HepG2 (cell line): ENCODE results near the gene CCDC17. TPM values are rescaled to one million over a fixed set of nuclear protein-coding genes. Genes with fewer than 3 reads are reported as not detected.

Experiments used
- CCDC6 ChIP-seq: sonication (generic); formaldehyde crosslinking; IDR thresholded peaks from 2 replicates; pipeline ENCODE4 v1.8.1; 2022; ENCODE audit warnings: mild to moderate bottlenecking, missing genetic modification reagents, moderate library complexity
- ELF1 ChIP-seq: sonication (generic); formaldehyde crosslinking; IDR thresholded peaks from 2 replicates; pipeline ENCODE4 v1.4.0; 2020; ENCODE audit warnings: missing genetic modification reagents
- FIP1L1 ChIP-seq: fragments of 200-400 bp; formaldehyde crosslinking; IDR thresholded peaks from 2 replicates; pipeline ENCODE4 v1.6.1; 2018; ENCODE audit warnings: low read depth, mild to moderate bottlenecking, low read length, moderate library complexity, borderline replicate concordance; ENCODE audit not compliant: insufficient read depth
- JUNB ChIP-seq: sonication (generic); formaldehyde crosslinking; IDR thresholded peaks from 2 replicates; pipeline ENCODE4 v1.8.0; 2022; ENCODE audit warnings: missing genetic modification reagents, mild to moderate bottlenecking, borderline replicate concordance
- KDM2A ChIP-seq: sonication (generic); formaldehyde crosslinking; IDR thresholded peaks from 2 replicates; pipeline ENCODE4 v1.4.0; 2020; ENCODE audit warnings: low read depth, missing genetic modification reagents, borderline replicate concordance
- LCORL ChIP-seq, 2 experiments: fragments of 450-650 bp in 1 of 2; sonication (generic) in 1 of 2; formaldehyde crosslinking in 1 of 2; IDR thresholded peaks; 2 replicates each; pipeline versions ENCODE4 v1.5.0 to v1.6.1; 2017 to 2020; ENCODE audit warnings: antibody characterized with exemption in 1 of 2, missing genetic modification reagents in 1 of 2
- MBNL3 ChIP-seq: fragments of 250-450 bp; sonication (Bioruptor Pico); conservative IDR thresholded peaks from 2 replicates; pipeline ENCODE4 v1.8.0; 2022; ENCODE audit warnings: mild to moderate bottlenecking, inconsistent platforms
- PCBP2 ChIP-seq: fragments of 200-400 bp; formaldehyde crosslinking; optimal IDR thresholded peaks from 2 replicates; pipeline ENCODE3; 2018; ENCODE audit warnings: low read length, low read depth; ENCODE audit not compliant: poor library complexity, severe bottlenecking
- RCOR2 ChIP-seq: IDR thresholded peaks from 2 replicates; pipeline ENCODE4 v1.6.1; 2016; ENCODE audit warnings: missing biosample characterization, missing genetic modification reagents
- ZBTB1 ChIP-seq: sonication (generic); formaldehyde crosslinking; IDR thresholded peaks from 2 replicates; pipeline ENCODE4 v1.4.0; 2020; ENCODE audit warnings: missing genetic modification reagents, borderline replicate concordance
- ZFP36L1 ChIP-seq: sonication (generic); formaldehyde crosslinking; IDR thresholded peaks from 2 replicates; pipeline ENCODE4 v1.8.0; 2022; ENCODE audit warnings: mild to moderate bottlenecking, missing genetic modification reagents, moderate library complexity
- ZFP36L2 ChIP-seq: sonication (generic); formaldehyde crosslinking; IDR thresholded peaks from 2 replicates; pipeline ENCODE4 v1.4.0; 2020; ENCODE audit warnings: missing genetic modification reagents
- ZNF232 ChIP-seq: sonication (generic); formaldehyde crosslinking; IDR thresholded peaks from 2 replicates; pipeline ENCODE4 v1.4.0; 2020; ENCODE audit warnings: missing genetic modification reagents, borderline replicate concordance
- ZNF253 ChIP-seq: sonication (generic); formaldehyde crosslinking; IDR thresholded peaks from 2 replicates; pipeline ENCODE4 v1.8.0; 2022; ENCODE audit warnings: mild to moderate bottlenecking, missing genetic modification reagents, borderline replicate concordance
- ZNF678 ChIP-seq: sonication (generic); formaldehyde crosslinking; IDR thresholded peaks from 2 replicates; pipeline ENCODE4 v1.4.0; 2020; ENCODE audit warnings: mild to moderate bottlenecking, missing genetic modification reagents
- polyA plus RNA-seq, 8 experiments: library from polyadenylated mRNA; depleted of rRNA in 3 of 8; stranded (reverse) in 7 of 8; unstranded in 1 of 8; fragments of >200 nt; fragmentation: Illumina TruSeq in 4 of 8; extraction: Trizol in 4 of 8; gene quantifications; 2 replicates each; pipeline versions ENCODE4 v1.2.1 to v1.2.3, GENCODE V29; 2011 to 2016; ENCODE audit warnings: low read depth in 4 of 8, missing spikeins in 1 of 8, mixed read lengths in 1 of 8; ENCODE audit not compliant: insufficient read depth in 1 of 8
- total RNA-seq, 5 experiments: library from RNA; depleted of rRNA; stranded (reverse); fragments of >200 nt; fragmentation: Illumina TruSeq; extraction: Trizol; gene quantifications; 2 replicates each; pipeline ENCODE4 v1.2.3, GENCODE V29; 2016; ENCODE audit warnings: low read depth in 1 of 5
- TF ChIP-seq, protein P1 (sequence below): sonication (generic); formaldehyde crosslinking; IDR thresholded peaks from 2 replicates; pipeline ENCODE4 v1.5.0; 2020; ENCODE audit warnings: missing genetic modification reagents
- TF ChIP-seq, protein P2 (sequence below): sonication (generic); formaldehyde crosslinking; IDR thresholded peaks from 2 replicates; pipeline ENCODE4 v1.8.0; 2022; ENCODE audit warnings: mild to moderate bottlenecking, missing genetic modification reagents
- TF ChIP-seq, protein P3 (sequence below): sonication (generic); formaldehyde crosslinking; IDR thresholded peaks from 2 replicates; pipeline ENCODE4 v1.4.0; 2020; ENCODE audit warnings: missing genetic modification reagents, mild to moderate bottlenecking, borderline replicate concordance
- TF ChIP-seq, protein P4 (sequence below): sonication (generic); formaldehyde crosslinking; IDR thresholded peaks from 2 replicates; pipeline ENCODE4 v1.4.0; 2020; ENCODE audit warnings: missing genetic modification reagents
- TF ChIP-seq, protein P5 (sequence below): sonication (generic); formaldehyde crosslinking; IDR thresholded peaks from 2 replicates; pipeline ENCODE4 v1.4.0; 2020; ENCODE audit warnings: missing genetic modification reagents
- TF ChIP-seq, protein P6 (sequence below): sonication (generic); formaldehyde crosslinking; IDR thresholded peaks from 2 replicates; pipeline ENCODE4 v1.5.1; 2020; ENCODE audit warnings: mild to moderate bottlenecking, missing genetic modification reagents, borderline replicate concordance
- TF ChIP-seq, protein P7 (sequence below): sonication (generic); formaldehyde crosslinking; IDR thresholded peaks from 2 replicates; pipeline ENCODE4 v1.4.0; 2020; ENCODE audit warnings: missing genetic modification reagents

CCDC17 gene
- total and polyA plus RNA-seq, 2 of the 13 experiments (the other 11 are each of a cell fraction or from before 2014, with no cell fraction given): 1.5 to 3.3 TPM

DNA sequence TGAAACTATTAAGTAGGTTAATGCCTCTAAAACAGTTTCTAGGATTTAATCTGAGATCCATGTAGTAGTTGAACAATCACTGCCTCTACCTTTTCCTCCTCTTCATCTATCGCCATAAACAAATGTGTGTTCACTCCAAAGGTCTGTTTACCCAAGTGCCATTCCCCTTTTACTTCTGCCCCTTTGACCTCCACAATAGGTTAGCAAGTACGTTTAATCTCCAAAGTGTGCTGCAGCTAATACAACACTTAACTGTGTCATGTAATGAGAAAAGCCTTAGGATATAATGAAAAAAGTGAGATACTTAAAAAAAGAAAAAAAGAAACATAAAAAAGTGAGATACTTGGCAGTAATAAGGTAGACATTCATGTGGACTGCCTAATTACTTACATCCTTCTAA lies 34.3 kb upstream of the CCDC17 start (continued):
- TF ChIP-seq, protein P1, sequence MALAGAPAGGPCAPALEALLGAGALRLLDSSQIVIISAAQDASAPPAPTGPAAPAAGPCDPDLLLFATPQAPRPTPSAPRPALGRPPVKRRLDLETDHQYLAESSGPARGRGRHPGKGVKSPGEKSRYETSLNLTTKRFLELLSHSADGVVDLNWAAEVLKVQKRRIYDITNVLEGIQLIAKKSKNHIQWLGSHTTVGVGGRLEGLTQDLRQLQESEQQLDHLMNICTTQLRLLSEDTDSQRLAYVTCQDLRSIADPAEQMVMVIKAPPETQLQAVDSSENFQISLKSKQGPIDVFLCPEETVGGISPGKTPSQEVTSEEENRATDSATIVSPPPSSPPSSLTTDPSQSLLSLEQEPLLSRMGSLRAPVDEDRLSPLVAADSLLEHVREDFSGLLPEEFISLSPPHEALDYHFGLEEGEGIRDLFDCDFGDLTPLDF (CRISPR knock-in tag): no peak
- TF ChIP-seq KDM2A: no peak
- no peak for TF ChIP-seq ZFP36L1 (CRISPR knock-in tag)
- TF ChIP-seq PCBP2: no peak
- TF ChIP-seq LCORL (IDR thresholded peaks at IDR 0.05): no peak
- no peak for TF ChIP-seq LCORL (CRISPR knock-in tag; IDR thresholded peaks at IDR 0.05)
- TF ChIP-seq ZBTB1 (CRISPR knock-in tag): no peak
- no peak for TF ChIP-seq ZFP36L2 (CRISPR knock-in tag)
- TF ChIP-seq, protein P2, sequence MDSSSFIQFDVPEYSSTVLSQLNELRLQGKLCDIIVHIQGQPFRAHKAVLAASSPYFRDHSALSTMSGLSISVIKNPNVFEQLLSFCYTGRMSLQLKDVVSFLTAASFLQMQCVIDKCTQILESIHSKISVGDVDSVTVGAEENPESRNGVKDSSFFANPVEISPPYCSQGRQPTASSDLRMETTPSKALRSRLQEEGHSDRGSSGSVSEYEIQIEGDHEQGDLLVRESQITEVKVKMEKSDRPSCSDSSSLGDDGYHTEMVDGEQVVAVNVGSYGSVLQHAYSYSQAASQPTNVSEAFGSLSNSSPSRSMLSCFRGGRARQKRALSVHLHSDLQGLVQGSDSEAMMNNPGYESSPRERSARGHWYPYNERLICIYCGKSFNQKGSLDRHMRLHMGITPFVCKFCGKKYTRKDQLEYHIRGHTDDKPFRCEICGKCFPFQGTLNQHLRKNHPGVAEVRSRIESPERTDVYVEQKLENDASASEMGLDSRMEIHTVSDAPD: no peak
- TF ChIP-seq ZNF232 (CRISPR knock-in tag): no peak
- no peak for TF ChIP-seq ELF1 (CRISPR knock-in tag)
- TF ChIP-seq ZNF253 (CRISPR knock-in tag): no peak
- TF ChIP-seq CCDC6: no peak
- TF ChIP-seq MBNL3 (CRISPR knock-in tag): no peak
- TF ChIP-seq, protein P3, sequence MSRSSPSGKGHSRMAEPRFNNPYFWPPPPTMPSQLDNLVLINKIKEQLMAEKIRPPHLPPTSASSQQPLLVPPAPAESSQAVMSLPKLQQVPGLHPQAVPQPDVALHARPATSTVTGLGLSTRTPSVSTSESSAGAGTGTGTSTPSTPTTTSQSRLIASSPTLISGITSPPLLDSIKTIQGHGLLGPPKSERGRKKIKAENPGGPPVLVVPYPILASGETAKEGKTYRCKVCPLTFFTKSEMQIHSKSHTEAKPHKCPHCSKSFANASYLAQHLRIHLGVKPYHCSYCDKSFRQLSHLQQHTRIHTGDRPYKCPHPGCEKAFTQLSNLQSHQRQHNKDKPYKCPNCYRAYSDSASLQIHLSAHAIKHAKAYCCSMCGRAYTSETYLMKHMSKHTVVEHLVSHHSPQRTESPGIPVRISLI (CRISPR knock-in tag): no peak
- TF ChIP-seq, protein P4, sequence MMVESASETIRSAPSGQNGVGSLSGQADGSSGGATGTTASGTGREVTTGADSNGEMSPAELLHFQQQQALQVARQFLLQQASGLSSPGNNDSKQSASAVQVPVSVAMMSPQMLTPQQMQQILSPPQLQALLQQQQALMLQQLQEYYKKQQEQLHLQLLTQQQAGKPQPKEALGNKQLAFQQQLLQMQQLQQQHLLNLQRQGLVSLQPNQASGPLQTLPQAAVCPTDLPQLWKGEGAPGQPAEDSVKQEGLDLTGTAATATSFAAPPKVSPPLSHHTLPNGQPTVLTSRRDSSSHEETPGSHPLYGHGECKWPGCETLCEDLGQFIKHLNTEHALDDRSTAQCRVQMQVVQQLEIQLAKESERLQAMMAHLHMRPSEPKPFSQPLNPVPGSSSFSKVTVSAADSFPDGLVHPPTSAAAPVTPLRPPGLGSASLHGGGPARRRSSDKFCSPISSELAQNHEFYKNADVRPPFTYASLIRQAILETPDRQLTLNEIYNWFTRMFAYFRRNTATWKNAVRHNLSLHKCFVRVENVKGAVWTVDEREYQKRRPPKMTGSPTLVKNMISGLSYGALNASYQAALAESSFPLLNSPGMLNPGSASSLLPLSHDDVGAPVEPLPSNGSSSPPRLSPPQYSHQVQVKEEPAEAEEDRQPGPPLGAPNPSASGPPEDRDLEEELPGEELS (CRISPR knock-in tag): peak; percentile 92
- TF ChIP-seq, protein P5, sequence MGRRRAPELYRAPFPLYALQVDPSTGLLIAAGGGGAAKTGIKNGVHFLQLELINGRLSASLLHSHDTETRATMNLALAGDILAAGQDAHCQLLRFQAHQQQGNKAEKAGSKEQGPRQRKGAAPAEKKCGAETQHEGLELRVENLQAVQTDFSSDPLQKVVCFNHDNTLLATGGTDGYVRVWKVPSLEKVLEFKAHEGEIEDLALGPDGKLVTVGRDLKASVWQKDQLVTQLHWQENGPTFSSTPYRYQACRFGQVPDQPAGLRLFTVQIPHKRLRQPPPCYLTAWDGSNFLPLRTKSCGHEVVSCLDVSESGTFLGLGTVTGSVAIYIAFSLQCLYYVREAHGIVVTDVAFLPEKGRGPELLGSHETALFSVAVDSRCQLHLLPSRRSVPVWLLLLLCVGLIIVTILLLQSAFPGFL (CRISPR knock-in tag): no peak
- TF ChIP-seq JUNB (CRISPR knock-in tag): no peak
- TF ChIP-seq RCOR2 (CRISPR knock-in tag): peak; percentile 81; the same call in 1 of the 2 replicates
- TF ChIP-seq FIP1L1: no peak
- TF ChIP-seq, protein P6, sequence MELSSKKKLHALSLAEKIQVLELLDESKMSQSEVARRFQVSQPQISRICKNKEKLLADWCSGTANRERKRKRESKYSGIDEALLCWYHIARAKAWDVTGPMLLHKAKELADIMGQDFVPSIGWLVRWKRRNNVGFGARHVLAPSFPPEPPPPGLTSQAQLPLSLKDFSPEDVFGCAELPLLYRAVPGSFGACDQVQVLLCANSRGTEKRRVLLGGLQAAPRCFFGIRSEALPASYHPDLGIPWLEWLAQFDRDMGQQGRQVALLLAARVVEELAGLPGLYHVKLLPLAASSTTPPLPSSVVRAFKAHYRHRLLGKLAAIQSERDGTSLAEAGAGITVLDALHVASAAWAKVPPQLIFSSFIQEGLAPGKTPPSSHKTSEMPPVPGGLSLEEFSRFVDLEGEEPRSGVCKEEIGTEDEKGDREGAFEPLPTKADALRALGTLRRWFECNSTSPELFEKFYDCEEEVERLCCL (CRISPR knock-in tag): no peak
- TF ChIP-seq, protein P7, sequence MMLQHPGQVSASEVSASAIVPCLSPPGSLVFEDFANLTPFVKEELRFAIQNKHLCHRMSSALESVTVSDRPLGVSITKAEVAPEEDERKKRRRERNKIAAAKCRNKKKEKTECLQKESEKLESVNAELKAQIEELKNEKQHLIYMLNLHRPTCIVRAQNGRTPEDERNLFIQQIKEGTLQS (CRISPR knock-in tag): no peak
- no peak for TF ChIP-seq ZNF678 (CRISPR knock-in tag)
